Right lobe of liver (tissue), 4 donors: ENCODE data around the gene HNRNPC.

Source experiments
- CTCF ChIP-seq, 4 donors: fragments of 200-600 bp in 3 of 4; fragments of 450-650 bp in 1 of 4; IDR thresholded peaks; one replicate each; pipeline versions ENCODE4 v1.5.1 to v1.8.0; 2016 to 2022; ENCODE audit warnings: antibody characterized with exemption in 4 of 4, mild to moderate bottlenecking in 2 of 4
- POLR2A ChIP-seq: fragments of 450-650 bp; IDR thresholded peaks from one replicate; pipeline ENCODE4 v1.6.1; 2017; ENCODE audit warnings: antibody characterized with exemption, mild to moderate bottlenecking
- donor health status: DM: no; HTN: no; CAD: no.
- donor health status: DM: no; HTN: no; CAD: no.
- donor health status: DM: no; HTN: yes; CAD: no.

- TF ChIP-seq CTCF (IDR thresholded peaks at IDR 0.05) (no peak), POLR2A (no peak)
Observed at GRCh38 chr14:21213652-21214051, 55.6 kb downstream of the HNRNPC start.
